GM19099 (cell line): ENCODE results near the gene DLG4.

ENCODE experiments used
- POLR2A ChIP-seq: IDR thresholded peaks from 3 replicates; pipeline ENCODE4 v1.6.1; 2011; ENCODE audit warnings: low read depth; ENCODE audit not compliant: insufficient read length; ENCODE audit errors: extremely low read depth

DLG4 gene

DNA sequence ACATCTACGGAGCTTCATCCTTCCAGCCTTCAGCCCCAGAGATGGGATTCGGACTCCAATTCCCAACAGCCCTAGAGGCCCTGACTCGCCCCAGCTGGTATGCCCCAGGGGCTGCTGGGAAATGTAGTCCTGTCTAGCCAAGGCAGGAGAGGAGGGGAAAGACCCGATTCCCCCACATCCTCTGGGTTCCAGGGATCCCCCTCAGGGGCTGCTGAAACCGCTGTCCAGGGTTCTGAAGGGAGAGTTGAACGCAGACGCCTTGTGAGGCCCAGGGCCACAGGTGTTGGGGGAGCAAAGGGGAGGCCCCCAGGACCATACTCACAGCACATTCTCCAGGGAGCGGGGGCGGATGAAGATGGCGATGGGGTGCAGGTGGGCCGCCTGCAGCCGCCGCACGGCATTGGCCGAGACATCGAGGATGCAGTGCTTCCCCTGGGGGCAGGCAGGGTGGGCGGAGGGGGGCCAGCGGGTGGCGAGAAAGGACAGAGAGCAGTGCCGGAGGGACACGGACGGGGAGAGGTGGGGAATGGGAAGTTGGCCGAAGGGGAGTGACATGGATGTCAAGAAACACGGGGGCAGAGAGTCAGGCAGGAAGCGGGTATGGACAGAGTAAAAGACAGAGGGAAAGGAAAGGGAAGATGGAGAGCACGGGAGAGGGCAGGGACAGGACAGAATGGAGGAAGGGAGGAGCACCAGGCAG is 27.9 kb downstream of the DLG4 start:
- no peak for TF ChIP-seq POLR2A

DNA sequence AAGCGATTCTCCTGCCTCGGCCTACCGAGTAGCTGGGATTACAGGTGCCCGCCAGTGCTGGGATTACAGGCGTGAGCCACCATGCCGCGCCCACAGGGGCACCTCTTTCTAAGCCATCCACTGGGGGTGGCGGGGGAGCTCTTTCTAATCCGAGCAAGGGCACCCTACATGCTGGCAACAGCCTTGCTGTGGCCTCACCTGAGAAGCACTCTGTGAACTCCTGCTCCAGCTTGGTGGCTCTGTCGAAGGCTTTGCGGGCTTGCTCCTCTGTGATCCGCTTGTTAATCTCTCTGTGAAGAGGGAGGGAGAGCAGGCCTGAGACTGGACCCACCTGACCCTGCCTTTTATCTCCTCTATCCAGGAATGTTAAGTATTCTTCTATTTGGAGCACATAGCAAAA is 28.6 kb downstream of the DLG4 start:
- TF ChIP-seq POLR2A: no peak

DNA sequence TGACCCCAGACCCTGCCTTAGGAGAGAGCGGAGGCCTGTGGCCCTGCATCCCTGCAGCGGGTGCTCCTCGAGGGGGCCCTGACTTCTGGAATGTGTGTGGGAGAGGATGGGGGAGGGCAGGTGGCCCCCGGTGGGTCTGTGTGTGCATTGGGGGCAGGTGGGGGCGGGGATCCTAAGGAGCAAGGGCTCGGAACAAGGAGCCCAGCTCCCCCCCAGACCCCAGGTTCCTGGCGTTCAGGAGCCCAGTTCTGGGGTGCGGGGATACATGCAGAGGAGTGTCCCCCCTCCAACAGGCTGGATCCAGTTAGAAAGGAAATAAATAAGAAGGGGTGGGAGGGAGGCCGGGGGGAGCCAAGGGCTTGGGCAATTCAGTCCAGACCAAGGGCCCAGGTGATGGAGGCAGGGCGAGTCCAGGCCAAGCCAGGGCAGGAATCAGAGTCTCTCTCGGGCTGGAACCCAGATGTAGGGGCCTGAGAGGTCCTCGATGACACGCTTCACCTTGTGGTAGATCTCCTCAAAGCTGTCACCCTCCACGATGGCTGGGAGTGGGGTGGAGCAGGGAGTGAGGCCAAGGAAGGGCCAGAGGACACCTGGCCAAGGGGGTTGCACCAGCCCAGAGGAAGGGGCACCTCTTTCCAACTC is 29.2 kb downstream of the DLG4 start:
- no peak for TF ChIP-seq POLR2A

DNA sequence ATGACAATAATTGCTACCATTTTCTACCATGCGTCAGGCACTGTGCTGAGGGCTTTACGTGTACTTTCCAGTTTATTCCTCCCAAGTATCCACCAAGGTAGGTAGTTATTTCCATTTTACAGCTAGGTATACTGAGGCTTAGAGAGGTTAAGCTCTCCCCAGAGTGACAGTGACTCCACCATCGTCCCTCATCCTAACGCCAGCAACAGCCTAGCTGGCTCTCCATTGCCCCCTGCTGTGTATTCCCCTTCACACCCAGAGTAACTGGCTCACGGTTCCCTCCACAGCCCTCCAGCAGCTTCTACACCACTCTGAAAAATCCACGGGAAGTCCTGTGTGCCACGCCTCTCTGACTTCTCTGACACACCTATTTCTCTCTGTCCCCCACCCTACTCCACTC is 33.4 kb downstream of the DLG4 start:
- no peak for TF ChIP-seq POLR2A

DNA sequence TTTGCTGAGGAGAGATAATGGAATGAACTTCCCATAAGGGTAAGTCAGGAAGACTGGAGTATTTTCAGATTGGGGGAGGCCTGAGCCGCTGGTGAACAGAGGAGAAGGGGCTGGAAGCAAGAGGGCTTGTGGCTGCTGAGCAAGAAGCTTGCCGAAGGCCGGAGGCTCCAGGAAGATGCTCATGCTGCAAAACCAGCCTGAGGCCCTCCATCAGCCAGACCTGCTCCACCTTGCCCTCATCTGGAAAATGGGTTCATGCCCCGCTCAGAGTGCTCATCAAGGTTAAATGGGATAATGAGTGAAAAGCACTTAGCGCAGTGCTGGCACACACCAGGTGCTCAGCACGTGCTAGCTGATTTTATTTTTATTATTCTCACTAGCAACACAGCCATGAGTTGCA is 35.0 kb downstream of the DLG4 start:
- no peak for TF ChIP-seq POLR2A

DNA sequence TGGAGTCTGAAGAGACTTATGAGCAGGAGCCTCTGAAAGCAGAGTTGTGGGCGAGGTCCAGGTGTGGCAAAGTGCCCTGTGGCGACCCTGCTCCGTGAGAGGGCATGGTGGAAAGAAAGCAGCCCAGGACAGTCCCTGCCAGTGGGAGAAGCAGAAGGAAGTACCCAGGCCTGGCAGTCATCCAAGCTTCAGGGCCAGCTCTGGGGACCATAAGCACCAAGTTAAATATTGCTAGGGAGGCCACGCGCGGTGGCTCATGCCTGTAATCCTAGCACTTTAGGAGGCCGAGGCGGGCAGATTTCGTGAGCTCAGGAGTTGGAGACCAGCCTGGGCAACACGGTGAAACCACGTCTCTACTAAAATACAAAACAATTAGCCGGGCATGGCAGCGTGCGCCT is 35.5 kb downstream of the DLG4 start:
- TF ChIP-seq POLR2A: no peak

DNA sequence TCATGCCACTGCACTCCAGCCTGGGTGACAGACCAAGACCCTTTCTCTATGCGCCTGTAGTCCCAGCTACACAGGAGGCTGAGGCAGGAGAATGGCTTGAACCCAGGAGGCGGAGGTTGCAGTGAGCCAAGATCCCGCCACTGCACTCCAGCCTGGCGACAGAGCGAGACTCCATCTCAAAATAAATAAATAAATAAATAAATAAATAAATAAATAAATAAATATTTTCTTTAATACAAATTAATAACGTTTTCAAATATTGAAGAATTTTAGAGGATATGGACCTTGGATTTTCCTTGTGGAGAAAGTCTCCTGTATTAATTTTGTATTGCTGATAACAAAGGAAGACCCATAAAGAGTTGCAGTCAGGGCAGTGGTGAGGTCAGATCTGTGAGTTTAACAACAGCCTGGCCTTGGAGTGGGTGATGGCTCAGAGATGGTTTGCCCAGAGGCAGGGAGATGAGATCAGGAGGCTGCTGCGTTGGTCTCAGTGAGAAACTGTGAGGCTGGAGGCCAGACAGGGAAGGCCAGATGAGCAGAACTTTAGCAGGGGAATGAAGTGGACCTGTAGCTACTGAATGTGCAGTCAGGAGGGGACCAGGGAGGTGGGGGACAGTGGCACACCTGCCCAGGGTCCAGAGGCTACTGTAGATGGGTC is 36.1 kb downstream of the DLG4 start:
- no peak for TF ChIP-seq POLR2A

DNA sequence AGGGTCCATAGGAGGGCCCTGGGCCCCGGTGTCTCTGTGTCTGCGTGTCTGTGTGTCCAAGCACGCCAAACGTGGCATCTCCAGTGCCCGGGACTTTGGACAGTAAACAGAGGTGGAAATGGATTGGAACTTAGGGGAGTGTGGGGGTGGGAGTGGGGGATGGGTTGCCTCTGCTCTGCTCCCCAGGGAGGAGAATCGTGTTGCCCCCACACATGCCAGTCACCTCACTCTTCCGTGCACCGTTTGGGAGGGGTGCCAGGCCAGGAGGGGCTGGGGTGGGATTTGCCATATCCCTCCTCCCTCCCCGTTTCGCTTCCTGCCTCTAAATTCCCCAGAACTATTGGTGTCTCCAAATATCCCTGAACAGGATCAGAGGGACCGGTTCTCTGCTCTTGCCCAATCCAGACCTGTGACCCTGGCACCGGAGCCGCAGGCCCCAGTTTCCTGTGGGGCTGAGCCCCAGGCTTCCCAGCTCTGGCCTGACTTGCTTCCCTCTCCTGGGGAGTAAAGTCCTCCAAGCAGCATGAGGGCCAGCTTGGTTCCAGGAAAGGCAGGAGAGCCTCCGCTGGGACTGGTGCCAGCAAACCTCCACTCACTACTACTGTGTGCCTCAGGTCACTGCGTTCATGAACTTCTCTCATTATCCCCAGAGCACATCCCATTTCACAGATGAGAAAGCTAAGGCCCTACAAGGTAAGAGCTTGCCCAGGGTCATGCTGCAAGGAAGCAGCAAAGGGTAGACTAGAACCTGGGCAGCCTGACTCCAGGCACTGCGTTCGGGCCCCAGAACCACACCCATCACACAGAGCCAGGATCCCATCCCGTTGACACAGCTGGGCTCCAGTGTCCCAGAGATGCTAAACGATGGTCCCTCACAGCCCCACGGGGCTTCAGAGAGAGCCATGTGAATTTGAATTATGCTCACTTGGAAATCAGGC is 40.0 kb downstream of the DLG4 start, which contains the start of gene ASGR1:
Gene ASGR1, minus strand, starts transcription at position 54 of the 938 bp plus-strand sequence. CDS start 807 bp downstream, outside the sequence.
- no peak for TF ChIP-seq POLR2A

DNA sequence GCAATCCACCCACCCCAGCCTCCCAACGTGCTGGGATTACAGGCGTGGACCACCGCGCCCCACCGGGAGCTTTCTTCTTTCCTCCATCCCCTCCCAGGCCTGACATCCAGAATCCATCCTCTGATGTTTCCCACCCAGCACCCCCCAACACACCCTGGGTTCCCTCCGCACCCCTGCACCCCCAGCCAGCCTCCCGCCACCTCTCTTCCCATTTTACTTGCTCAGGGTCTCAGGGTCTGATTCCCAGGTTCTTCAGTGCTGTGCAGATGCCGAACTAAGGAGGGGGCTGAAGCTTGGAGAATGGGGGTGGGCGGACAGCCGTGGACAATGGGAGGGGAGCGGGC is 40.7 kb downstream of the DLG4 start:
- TF ChIP-seq POLR2A: no peak

DNA sequence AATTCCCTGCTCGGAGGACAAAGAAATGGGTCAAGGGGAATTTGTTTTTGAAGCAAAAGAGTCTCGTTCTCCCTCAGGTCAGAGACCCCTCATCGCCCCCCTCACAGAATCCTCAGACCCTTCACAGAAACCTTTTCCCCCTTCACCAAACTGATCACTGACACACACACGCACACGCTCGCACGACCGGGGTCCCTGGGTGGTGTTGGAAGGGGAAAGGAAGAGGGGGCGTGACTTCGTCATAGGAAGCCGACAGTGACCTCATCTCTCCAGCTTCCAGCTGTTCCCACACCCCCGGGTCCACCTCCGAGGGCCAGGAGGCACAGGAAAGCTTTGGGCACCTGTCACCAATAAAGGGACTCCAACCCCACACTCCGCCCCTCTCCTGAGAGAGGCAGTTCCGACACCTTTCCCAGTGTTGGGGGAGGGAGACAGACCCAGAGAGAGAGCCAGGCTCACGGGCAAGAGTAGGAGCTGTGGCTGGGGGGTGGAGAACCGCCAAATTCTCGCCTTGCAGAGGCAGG is 41.6 kb downstream of the DLG4 start:
- no peak for TF ChIP-seq POLR2A

DNA sequence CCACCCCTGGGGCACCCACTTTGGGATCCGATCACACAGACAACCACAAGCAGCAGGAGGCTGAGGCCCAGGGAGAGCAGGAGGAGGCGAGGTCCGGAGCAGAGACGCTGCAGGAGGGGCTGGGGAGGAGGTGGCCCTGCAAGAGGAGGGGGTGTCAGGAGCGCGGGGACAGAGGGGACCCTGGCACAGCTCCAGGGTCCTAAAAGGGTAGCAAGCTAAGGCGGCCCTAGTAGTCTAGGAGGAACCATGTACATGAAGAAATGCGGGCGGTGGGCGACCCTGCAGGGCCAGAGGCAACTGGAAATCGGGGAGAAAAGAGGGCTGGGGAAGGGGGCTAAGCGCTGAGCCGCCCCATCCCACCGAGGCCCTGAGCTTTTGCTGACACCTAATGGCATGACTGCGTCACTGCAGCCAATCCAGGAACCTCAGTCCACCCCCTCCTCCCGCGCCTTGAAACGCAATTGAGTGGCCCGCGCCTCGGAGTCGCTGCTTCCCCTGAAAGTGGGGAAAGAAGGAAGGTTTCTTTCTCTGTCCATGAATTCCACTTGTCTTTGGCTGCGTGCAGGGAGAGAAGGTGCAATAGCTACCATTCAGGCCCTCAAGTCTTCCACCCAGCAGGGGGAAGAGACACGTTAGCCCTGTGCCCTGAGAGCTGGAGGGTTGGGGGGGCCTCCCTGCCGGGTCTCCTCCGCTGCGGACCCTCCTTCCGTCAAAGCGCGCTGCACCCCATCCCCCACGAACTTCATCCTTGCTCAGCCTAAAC is 42.3 kb downstream of the DLG4 start:
- TF ChIP-seq POLR2A: no peak

DNA sequence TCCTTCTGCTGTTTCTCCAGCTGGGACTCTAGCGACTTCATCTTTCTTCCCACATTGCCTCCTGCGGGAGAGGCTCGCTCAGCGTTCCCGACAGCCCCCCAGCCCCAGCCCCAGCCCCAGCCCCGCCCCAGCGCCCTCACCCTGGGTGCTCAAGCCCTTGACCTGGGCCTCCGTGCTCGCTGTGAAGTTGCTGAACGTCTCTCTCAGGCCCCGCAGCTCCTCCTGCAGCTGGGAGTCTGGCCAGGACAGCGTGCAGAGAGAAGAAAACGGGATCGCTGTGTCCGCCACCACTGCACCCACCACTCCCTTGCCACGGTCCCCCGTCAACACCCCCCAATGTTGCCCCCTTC is 42.8 kb downstream of the DLG4 start:
- TF ChIP-seq POLR2A: no peak

DNA sequence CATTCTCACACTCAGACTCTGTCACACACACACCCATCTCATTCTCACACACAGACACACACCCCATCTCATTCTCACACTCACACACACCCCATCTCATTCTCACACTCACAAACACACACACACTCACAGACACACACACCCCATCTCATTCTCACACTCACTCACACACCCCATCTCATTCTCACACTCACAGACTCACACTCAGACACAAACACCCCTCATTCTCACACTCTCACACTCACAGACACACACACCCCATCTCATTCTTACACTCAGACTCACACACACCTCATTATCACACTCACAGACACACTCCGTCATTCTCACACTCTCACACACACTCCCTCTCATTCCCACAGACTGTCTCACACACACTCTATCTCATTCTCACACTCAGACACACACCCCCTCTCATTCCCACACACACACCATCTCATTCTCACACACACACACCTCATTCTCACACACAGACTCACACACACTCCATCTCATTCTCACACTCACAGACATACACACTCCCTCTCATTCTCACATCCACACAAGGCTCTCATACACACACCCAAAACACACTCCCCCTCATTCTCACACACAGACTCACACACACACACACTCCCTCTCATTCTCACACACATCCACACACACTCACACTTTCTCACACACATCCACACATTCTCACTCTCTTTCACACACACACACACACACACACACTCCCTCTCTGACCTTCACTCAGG is 43.4 kb downstream of the DLG4 start:
- TF ChIP-seq POLR2A: no peak

DNA sequence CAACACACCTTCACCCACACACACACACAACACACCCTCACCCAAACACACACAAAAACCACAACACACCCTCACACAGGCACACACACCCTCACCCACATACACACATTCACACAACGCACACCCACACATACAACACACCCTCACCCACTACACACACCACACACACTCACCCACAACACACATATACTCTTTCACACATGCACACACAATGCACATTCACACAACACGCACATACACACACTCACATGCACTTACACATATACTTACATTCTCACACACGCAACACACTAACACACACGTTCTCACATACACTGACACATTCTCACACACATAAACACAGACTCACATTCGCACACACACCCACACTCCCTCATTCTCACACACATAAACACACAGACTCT is 44.3 kb downstream of the DLG4 start:
- TF ChIP-seq POLR2A: no peak

DNA sequence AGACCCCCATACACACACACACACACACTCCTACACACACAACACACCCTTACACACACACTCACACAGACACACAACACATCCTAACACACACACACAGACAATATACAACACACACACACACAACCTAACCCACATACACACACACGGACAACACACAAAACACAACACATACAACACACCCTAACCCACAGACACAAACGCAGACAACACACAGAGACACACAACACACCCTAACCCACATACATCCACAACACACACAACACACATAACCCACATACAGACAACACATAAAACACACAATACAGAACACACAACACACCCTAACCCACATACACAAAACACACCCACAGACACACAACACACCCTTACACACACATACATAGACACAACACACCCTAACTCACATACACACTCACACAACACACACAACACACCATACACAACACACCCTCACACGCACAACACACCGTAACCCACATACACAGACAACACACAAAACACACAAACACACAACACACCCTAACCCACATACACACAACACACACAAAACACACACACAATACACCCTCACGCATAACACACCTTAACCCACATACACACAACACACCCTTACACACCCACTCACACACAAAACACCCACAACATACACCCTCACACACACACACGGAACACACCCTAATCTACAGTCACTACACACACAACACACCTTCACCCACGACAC is 44.9 kb downstream of the DLG4 start:
- TF ChIP-seq POLR2A: no peak
